NCI-H1436 (cell line): ENCODE data around the gene LRRC7.
"Not testable (repeated sequence)": the region's sequence is repeated elsewhere in the genome, so short reads cannot be mapped to it uniquely, and the experiment has no call there.

Experiments used
- DNase-seq: peaks from one replicate; lab custom pipeline; 2025; lab: John Stamatoyannopoulos, UW

Gene LRRC7

DNA sequence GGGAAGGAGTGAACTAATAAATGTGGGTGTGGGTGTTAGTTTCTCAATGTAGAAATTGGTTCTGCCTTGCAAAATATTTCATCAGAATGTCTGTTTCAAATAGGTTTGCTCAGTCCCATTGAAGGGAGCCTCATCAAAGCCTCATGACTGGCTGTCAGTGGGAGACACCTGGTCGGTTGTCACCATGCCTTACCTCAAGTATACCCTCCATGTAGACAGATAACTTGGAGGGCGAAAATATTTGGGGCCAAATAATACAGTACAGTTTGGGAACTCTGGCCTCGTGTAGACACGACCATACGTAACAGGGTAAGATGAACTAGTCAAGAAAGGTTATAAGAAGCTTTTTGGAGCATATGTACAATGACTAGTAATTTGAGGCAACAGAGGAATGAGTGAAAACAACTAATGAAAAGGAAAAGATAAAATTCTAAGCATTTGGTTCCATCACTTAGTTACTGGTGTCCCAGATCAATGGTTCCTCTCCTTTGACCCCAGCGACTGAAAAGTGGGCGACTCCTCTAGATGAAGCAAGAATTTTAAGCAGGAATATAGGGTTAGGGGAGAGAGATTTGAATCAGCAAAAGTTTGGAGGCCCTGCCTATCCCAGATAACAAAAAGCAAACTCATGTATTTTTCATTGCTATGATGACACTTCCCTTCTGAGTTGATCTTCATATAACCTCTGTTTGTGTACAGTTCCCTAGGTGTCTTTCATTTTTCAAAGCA is 473.8 kb downstream of the LRRC7 start:
- DNase-seq: no peak

DNA sequence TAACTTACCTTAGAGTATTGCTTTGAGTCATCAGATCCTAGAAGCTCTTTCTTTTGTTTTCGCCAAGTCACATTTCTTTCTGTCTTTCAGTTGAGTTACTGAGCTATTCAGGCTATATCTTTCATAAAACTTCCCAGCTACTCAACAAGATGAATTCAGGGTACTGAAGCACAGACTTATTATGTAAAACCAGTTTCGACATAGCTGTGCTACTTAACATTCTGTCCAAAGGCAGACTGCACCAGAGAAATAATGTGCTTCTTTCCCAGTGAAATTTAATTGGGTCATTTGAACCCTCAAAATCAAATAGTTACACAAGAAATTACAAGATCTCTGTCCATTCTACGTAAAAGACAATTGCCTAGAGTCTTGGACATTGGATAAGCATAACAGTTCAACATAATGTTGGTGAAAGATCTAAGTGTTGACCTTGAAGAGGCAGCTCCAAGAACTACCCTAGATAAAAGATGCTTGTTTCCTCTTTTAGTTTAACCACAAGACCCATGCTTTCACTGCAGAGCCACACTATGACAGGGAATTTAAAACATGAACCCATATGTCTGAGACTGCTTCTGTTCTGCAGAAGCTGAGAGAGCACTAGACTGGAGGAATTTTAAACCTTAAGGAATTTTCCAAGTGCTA is 474.5 kb downstream of the LRRC7 start:
- DNase-seq: no peak

DNA sequence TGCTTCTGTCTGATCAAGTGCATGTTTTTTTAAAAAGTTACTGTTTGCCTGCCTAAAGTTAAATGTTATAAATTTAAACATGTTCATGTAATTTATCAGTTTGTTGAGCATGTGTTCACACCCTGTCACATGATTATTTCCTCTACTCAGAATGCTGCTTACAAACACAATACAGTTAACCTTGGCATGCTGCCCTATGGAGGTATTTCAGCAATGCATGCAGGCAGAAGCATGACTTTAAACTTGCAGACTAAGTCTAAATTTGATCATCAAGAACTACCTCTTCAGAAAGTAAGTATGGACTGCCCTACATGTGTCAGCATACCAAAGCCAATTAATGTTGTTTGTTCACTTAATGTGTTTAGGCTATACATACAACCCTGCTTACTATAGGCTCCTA is 476.1 kb downstream of the LRRC7 start:
- no peak for DNase-seq

DNA sequence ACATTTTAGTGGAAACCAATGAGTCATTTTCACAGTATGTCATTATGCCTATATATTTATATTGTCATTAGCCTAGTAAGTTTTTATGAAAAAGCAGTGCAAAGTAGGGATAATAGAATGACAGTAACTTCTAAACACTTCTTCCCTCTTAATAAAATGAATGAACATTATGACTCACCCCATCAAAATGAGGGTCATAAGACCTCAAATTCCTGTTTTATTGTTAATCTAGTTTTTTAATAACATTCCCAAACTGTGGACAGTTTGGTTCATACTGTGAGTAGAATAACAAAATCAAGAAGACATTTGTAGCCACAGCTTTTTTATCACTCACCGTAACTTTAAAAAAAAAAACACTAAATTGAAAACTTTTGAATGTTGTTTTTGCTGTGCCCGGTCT is 477.1 kb downstream of the LRRC7 start:
- DNase-seq: no peak

DNA sequence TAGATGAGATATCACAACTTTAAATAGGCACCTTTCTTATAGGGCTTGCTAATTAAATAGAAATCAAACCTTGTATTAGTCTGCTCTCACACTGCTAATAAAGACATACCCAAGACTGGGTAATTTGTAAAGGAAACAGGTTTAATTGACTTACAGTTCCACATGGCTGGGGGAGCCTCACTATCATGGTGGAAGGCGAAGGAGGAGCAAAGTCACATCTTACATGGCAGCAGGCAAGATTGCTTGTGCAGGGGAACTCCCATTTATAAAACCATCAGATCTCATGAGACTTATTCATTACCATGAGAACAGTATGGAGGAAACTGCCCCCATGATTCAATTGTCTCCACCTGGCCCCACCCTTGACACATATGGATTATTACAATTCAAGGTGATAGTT is 477.9 kb downstream of the LRRC7 start:
- not testable (repeated sequence) for DNase-seq

DNA sequence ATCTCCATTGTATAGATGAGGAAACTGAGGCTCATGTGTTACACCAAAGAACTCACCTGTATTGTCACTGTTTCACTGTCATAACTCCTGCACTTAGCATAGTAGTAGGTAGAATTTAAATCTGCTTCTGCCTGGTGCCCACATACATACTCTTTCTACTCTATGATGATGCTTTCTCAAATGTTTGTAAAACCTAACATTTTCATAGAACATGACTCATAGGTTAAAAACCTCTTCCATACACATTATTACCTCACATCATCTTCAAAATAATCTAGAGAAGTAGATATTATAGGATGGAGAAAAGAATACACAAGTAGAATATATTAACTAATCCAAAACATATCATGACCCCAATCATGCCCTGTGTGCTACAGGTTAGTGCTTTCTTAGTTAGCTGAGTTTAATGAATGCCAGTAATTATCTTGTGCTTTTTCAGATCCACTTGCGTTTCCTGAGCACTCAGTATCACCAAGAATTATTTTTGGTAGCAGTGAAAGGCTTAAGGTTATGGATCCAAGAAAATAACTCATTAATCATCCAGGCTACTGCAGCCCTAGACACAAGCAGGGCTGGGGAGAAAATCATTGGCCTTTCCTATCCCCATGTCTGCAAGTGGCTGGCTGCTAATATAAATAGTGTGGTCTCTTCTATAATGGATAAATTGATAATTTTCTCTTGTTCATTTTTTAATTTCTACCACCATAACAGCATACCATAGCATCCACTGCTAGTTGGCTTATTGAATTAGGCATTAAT is 480.8 kb downstream of the LRRC7 start:
- DNase-seq: no peak

DNA sequence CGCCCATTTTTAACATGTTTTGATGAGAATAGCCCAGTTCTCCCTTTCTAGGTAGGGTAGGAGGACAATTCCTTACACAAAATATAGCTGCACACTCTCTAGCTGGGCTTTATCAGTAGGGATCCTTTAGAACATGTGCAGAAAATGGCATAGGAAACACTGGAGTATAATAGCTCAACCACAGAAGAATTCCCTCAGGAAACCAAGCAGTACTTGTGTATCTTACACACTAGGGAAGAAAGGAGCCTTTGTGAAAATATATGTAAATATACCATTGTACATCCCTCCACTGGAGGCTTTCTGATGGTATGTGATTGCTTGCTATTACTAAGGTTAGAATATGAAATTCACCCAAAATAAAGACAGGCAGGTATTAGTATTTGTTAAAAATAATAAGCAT is 484.2 kb downstream of the LRRC7 start:
- DNase-seq: no peak

DNA sequence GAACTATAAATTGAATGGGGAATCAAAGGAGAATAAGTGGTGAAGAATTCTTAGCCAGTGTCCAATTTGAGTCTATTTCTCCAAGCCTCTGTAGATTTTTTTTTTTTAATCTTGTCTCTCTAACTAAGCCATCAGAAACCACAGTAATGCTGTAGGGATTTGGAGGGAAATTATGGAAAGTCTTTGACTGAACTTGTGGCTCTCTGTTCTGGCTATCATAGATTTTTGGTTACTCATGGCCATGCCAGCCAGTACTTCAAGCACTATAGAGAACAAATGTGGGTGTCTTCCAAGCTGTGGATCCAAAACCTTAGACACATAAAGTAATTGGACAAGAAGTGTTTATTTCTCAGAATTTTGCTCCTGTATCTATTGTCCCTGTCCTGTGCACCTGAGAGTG is 489.8 kb downstream of the LRRC7 start:
- no peak for DNase-seq

DNA sequence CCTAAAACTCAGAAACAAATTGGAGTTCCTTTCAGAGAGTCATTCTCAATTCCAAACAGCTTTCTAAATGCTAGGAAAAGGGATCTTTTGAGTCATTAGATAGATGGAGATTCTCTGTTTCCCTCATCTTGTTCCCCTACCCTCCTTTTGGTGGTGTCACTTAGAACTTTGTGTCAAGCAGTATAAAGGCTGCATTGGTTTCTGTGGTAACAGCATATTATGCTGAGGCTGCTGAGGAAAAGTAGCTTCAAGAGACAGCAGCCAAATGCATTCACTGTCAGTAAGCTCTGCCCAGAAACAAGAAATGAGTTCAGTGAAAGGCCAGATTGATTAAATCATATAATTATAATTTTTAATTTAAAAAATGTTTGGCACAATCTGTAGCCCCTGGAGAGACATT is 493.5 kb downstream of the LRRC7 start:
- DNase-seq: no peak

DNA sequence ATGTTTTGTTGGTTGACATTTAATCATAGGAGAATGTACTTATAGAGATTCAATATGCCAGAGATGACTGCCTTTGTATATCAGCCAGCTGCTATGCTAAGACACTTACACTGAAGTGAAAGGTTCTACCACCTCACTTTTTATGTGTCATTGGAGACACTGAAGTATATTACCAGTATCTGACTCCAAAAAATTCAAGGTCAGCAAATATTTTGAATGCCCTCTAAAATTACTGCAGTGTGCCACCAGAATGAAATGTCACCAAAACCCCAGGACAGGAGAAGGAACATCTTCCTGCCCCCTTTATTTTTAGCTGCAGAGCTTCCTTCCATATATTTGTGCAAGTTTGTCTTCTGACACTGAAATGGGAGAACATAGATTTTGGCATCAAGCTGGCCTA is 496.1 kb downstream of the LRRC7 start:
- no peak for DNase-seq

DNA sequence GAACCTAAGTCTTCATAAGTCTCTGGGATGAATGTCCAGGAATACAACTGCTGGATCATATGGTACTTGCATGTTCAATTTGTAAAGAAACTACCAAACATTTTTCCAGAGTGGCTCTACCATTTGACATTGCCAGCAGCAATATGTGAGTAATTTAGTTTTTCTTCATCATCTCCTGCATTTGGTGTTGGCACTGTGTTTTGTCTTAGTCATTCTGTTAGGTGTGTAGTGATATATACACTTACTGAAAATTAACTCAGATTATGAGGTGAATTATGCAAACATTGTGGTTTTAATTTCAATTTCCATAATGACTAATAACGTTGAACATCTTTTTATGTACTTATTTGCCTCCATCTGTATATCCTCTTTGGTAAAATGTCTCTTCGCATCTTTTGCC is 499.0 kb downstream of the LRRC7 start:
- no peak for DNase-seq

DNA sequence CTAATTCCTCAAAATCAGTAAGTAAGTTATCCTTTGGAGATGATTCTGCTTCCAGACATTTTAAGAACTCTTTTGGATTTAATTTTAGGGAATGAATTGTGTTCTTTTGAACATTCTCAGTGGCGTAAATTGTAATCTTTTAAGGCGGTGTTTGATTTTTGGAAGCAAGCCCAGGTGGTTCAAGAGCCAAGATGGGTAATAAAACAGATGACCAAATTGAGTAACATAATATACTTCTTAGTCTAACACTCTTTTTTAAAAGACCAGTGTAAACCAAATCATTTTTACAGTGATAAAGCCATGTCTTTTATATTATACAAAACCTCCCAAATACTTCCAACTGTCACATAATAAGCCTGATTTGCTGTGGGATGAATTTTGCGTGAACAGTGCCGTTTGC is 503.9 kb downstream of the LRRC7 start:
- no peak for DNase-seq

DNA sequence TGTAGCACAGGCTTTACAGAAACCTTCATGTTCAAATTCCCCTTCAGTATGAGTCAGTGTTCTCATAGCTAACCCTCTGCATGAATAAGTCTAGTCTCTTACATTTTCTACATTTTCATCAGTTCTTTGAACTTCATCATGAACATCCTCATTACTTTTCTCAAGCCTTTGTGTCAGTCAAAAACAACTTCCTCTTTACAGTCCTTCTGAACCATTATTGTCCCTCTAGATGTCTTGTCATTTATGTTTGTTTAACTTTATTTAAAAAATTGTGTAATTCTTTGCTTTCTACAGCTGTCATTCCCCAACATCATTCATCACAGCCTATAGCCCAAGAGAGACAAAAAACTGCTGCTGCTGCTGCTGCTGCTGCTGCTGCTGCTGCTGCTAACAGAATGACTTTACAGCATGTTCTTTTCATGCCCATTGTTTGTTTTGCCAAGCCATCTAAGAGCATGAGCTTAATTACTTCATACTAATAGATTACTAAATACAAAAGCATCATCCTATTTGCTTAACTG is 504.6 kb downstream of the LRRC7 start:
- DNase-seq: no peak

DNA sequence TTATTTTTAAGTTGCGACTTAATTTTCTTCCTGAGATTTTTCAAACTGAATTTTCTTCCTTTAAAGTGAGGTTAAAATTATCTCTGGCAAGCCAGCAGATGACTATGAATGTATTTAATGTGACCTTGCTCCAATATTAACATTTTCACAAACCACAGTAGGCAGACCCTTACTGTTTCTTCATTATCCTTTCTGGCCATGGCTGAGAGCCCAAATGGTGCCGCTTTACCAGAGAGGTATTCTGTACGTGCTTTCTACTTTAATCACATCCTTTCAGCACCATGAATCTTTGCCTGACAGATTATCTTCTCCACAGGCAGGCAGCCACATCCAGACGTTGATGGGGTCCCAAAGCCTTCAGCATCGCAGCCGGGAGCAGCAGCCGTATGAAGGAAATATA is 508.0 kb downstream of the LRRC7 start:
- no peak for DNase-seq

DNA sequence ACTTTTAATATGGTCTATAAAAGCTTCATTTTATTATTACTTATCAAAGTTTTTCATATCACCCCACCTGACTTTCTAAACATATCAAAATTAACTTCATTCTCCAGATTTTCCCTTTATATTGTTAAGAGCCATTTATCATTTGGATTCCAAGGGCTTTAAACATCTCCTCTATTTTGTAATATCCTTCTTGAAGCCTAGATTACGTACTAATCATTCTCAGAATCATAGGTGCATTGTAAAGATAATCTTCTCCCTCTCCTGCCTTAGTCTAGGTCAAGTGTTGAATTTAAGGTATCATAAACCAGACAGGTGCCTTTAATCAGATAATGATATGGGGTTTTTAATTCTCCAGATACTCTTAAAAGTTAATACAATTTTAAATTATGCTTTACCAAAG is 509.3 kb downstream of the LRRC7 start:
- DNase-seq: no peak

DNA sequence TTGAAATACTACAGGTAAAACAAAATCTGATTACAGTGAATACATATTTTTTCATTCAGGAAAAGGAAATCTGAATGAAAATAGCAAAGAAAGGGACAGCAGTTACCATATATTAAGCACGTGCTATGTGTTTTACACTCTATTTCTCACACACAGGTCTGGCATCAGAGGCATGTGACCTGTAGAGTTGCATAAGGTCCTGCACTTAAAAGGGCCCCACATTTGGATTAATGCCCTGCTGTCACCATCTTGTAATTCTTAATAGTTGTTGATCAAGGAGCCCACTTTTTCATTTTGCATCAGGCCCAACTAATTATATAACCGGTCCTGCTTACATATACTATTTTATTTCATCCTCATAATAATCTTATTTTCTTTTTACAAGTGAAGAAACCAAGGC is 511.8 kb downstream of the LRRC7 start:
- DNase-seq: no peak

DNA sequence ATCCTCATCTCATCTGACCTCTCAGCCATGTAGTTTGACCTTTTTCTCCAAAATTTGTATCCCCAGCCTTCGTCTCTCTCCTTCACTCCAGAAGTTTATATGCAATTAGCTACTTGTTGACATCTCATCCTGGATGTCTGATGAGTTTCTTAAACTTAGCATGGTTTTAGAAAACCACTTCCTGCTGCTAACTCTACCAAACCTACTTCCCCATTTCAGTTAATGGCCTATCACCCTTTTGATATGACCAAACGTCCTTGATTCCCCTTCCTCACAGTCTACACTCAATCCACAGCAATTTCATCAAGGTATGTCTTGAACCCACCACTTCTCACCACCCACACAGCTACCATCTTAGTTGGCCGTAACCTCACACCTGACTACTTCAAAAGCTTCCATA is 515.8 kb downstream of the LRRC7 start:
- no peak for DNase-seq

DNA sequence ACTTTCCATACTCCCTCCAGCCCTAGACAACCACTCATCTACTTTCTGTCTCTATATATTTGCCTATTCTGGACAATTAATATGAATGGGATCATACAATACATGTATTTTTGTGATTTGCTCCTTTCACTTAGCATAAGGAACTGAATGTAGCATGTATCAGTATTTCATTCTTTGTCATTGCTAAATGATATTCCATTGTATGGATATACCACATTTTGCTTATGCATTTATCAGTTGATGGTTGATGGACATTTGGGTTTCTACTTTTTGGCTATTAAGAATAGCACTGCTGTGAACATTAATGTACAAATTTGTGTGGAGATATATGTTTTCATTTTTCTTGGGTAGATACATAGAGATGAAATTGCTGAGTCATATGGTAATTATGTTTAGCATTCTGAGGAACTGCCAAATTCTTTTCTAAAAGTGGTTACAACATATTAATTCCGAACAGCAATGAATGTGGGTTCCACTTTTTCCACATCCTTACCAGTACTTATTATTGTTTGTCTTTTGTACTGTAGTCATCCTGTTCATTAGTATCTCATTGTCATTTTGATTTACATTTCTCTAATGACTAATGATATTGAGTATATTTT is 516.7 kb downstream of the LRRC7 start:
- DNase-seq: no peak

DNA sequence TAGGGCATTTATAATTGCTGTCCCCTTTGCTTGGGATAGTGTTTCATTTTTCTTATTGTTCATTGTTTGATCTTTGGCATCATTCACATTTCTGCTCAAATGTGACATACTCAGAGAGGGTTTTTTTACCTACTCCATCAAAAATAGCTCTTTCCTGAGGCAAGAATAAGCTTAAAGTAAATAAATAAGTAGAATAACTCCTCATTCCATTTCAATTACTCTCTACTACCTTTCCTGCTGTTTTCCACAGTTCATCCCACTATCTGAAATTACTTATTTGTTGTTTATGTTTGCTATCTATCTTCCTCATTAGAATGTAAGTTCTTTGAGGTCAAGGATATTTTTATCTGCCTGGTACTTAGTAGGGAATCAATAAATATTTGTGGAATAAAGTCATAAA is 517.8 kb downstream of the LRRC7 start:
- no peak for DNase-seq

DNA sequence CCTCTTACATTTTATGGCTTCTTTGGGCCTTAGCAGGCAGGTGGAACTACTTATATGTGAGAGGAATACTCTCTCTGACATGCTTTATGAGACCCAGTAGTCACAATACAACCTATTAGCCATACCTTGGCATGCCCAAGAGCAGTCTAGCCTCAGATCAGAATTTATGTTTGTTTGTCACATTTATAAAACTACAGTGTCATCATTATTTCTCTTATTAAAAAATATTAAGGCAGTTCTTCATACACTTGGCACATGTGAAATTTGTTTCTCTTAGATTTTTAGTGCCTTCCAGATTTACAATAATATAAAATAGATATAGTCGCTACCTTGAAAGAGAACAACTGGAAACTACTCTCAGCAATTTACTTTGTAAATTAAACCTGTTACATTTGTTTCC is 519.2 kb downstream of the LRRC7 start:
- no peak for DNase-seq

DNA sequence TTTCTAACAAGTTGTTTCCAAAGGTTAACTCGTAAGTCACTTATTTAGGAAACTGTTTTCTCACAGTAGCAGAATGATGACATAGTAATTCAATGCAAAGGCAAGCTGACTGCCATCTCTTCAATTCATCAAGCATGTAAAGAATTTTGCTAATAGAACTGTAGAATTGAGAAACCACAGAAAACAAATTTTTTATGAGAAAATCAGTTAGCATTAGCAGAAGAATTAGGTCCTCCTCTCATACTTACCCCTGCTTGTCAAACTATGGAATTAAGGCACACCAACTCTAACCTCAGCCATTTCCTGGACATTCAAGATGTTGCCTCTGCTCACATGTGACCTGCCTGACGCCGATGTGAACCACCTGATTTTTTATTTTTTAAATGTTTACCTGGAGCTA is 522.4 kb downstream of the LRRC7 start:
- no peak for DNase-seq

DNA sequence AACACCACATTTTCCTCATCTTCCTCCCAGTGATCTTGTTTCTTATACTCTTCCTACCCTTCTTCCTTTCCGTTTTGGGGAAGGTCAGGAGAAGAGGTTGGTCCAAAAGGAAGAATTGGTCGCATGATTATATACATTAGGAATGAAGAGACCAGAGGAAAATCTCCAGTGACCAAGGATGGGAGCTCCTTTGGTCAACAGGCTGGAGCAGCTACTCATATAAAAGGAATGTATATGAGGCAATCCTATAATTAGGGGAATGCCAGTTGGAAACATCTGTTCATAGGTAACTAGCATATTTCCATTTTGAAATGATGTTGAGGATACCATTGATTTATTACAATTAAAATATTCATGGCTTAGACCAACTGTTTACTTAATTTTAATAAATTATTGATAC is 523.2 kb downstream of the LRRC7 start:
- no peak for DNase-seq

DNA sequence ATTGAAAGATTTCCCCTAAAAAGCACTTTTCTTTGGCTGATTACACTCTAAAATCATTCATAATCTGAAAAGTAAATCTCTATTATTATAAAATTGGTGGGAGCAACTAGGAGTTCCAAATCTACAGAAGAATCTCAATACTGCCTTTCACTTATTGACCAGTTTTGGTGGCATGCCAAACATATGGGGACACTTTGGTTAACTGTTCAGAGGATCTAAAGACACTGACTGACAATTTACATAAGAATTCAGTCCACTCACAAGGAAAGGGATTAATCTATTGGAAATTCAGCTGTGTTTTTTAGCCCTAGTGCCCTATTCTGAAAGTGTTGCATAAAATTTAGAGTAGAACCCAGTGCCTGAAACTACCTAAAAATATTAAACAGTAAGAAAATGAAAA is 524.1 kb downstream of the LRRC7 start:
- DNase-seq: no peak
